Endothelial cell of umbilical vein (primary cell): Measurements from ENCODE around the gene TMCC3. TPM values are rescaled to one million over a fixed set of nuclear protein-coding genes. Genes with fewer than 3 reads are reported as not detected.

Experiments used
- BruUV-seq: library from RNA; stranded (reverse); fragments of 400-500 nt; replicated peaks from 2 replicates; lab custom pipeline; 2021; lab: Mats Ljungman, UMichigan
- CTCF ChIA-PET: fragments of 300-600, 350-600 bp; sonication (Branson Sonifier 250); formaldehyde crosslinking; loops from one replicate; lab custom pipeline; 2021; ENCODE audit warnings: antibody characterized with exemption, inconsistent platforms; lab: Charles Lee
- POLR2A ChIA-PET: fragments of 300-600, 350-600 bp; sonication (Branson Sonifier 250); formaldehyde crosslinking; loops from one replicate; lab custom pipeline; 2021; ENCODE audit warnings: antibody characterized with exemption, inconsistent platforms; lab: Charles Lee
- DNase-seq: peaks from one replicate; pipeline ENCODE4 v3.0.0-alpha.2; 2011; ENCODE audit warnings: low read depth, low spot score
- FAIRE-seq: peaks from 2 replicates; lab custom pipeline; 2011; peaks lifted over from hg19 to GRCh38; lab: Jason Lieb, UNC
- H2AFZ ChIP-seq: 2 replicates; pipeline ENCODE4 v1.6.0; 2012; ENCODE audit warnings: low read depth, low read length, control low read depth, inconsistent platforms
- H3K27ac ChIP-seq: 2 replicates; pipeline ENCODE4 v1.5.1; 2011; ENCODE audit warnings: low read depth, mild to moderate bottlenecking, control low read depth, low read length, moderate library complexity; ENCODE audit not compliant: insufficient read depth
- H3K27me3 ChIP-seq, 2 experiments: 2 replicates each; pipeline versions ENCODE4 v1.6.0 to v1.6.1; 2011; ENCODE audit warnings: low read length in 2 of 2, mixed read lengths in 1 of 2; ENCODE audit not compliant: control insufficient read depth in 2 of 2, insufficient read depth in 2 of 2
- H3K36me3 ChIP-seq, 2 experiments: 2 replicates in 1 of 2; 3 replicates in 1 of 2; pipeline ENCODE4 v1.5.1; 2011; ENCODE audit warnings: low read length in 2 of 2, mild to moderate bottlenecking in 1 of 2, moderate library complexity in 1 of 2; ENCODE audit not compliant: control insufficient read depth in 2 of 2, insufficient read depth in 2 of 2; ENCODE audit errors: extremely low read depth in 1 of 2
- H3K4me1 ChIP-seq: 3 replicates; pipeline ENCODE4 v1.5.1; 2011; ENCODE audit warnings: mild to moderate bottlenecking, low read length; ENCODE audit not compliant: control insufficient read depth, insufficient read depth; ENCODE audit errors: extremely low read depth
- H3K4me2 ChIP-seq: 2 replicates; pipeline ENCODE4 v1.6.1; 2011; ENCODE audit warnings: low read length, control low read depth, mixed read lengths; ENCODE audit not compliant: insufficient read depth
- H3K4me3 ChIP-seq, 3 experiments: fragments of 200-600 bp in 1 of 3; sonication (generic), shearing (Covaris generic) in 1 of 3; replicated peaks in 1 of 3; 2 replicates each; pipeline ENCODE4 v1.5.1; 2011 to 2016; ENCODE audit warnings: control low read depth in 3 of 3, low read length in 3 of 3, mild to moderate bottlenecking in 2 of 3, inconsistent platforms in 1 of 3, low read depth in 1 of 3, moderate library complexity in 1 of 3; ENCODE audit not compliant: insufficient read depth in 1 of 3
- H3K79me2 ChIP-seq: 2 replicates; pipeline ENCODE4 v1.6.0; 2012; ENCODE audit warnings: low read length, inconsistent platforms; ENCODE audit not compliant: control insufficient read depth, insufficient read depth
- H3K9ac ChIP-seq: replicated peaks from 2 replicates; pipeline ENCODE3; 2011; ENCODE audit warnings: low read length, control low read depth; ENCODE audit not compliant: insufficient read depth; ENCODE audit errors: extremely low read depth
- H3K9me1 ChIP-seq: replicated peaks from 3 replicates; pipeline ENCODE4 v1.6.0; 2011; ENCODE audit warnings: mild to moderate bottlenecking, low read length; ENCODE audit not compliant: control insufficient read depth, insufficient read depth; ENCODE audit errors: extremely low read depth
- H3K9me3 ChIP-seq: replicated peaks from 2 replicates; pipeline ENCODE4 v1.5.1; 2012; ENCODE audit warnings: low read length, inconsistent platforms; ENCODE audit not compliant: control insufficient read depth, insufficient read depth
- H4K20me1 ChIP-seq: replicated peaks from 2 replicates; pipeline ENCODE3; 2011; ENCODE audit warnings: mild to moderate bottlenecking, low read length; ENCODE audit not compliant: control insufficient read depth, insufficient read depth; ENCODE audit errors: extremely low read depth
- CTCF ChIP-seq, 2 donors: IDR thresholded peaks; 1 replicate in 1 of 2; 2 replicates in 1 of 2; pipeline ENCODE4 v1.5.1; 2011; ENCODE audit warnings: low read length in 2 of 2, mild to moderate bottlenecking in 2 of 2, moderate library complexity in 2 of 2, control low read depth in 1 of 2, inconsistent platforms in 1 of 2, low read depth in 1 of 2; ENCODE audit not compliant: insufficient read depth in 1 of 2; ENCODE audit errors: extremely low read depth in 1 of 2
- EZH2 ChIP-seq: IDR thresholded peaks from 2 replicates; pipeline ENCODE4 v1.6.1; 2012; ENCODE audit warnings: borderline replicate concordance, low read depth, mild to moderate bottlenecking, moderate library complexity, low read length, inconsistent platforms; ENCODE audit not compliant: severe bottlenecking
- FOS ChIP-seq: IDR thresholded peaks from 2 replicates; pipeline ENCODE4 v1.6.1; 2011; ENCODE audit warnings: mild to moderate bottlenecking, low read length, moderate library complexity, borderline replicate concordance; ENCODE audit not compliant: insufficient read depth
- GATA2 ChIP-seq: IDR thresholded peaks from 2 replicates; pipeline ENCODE4 v1.7.0; 2011; ENCODE audit warnings: low read depth, mild to moderate bottlenecking, moderate library complexity, mixed read lengths, low read length; ENCODE audit not compliant: insufficient read length, insufficient read depth
- JUN ChIP-seq: IDR thresholded peaks from 2 replicates; pipeline ENCODE4 v1.6.1; 2011; ENCODE audit warnings: borderline replicate concordance, low read depth; ENCODE audit not compliant: insufficient read length, insufficient read depth
- MYC ChIP-seq: IDR thresholded peaks from one replicate; pipeline ENCODE4 v1.6.1; 2011; ENCODE audit warnings: mild to moderate bottlenecking, low read depth, low read length
- POLR2A ChIP-seq: IDR thresholded peaks from 2 replicates; pipeline ENCODE4 v1.6.1; 2012; ENCODE audit warnings: low read depth, mild to moderate bottlenecking, control low read depth, low read length
- POLR2AphosphoS5 ChIP-seq: IDR thresholded peaks from 2 replicates; pipeline ENCODE4 v1.6.1; 2012; ENCODE audit warnings: low read depth, mild to moderate bottlenecking, control low read depth, low read length, moderate library complexity; ENCODE audit not compliant: insufficient read depth
- dilution Hi-C: fragments of 300-500 bp; cut with MboI; formaldehyde crosslinking; loops from one replicate; pipeline ENCODE4 v1.15.0; 2019; ENCODE audit warnings: low sequenced_read_pairs; ENCODE audit not compliant: extremely low pct_ligation_motif_present
- intact Hi-C: fragments of 100-400 bp; cut with micrococcal nuclease; formaldehyde crosslinking; loops from one replicate; pipeline ENCODE4 v1.10.0; 2022
- polyA plus RNA-seq, 4 experiments: library from polyadenylated mRNA; depleted of rRNA in 3 of 4; stranded (reverse) in 3 of 4; unstranded in 1 of 4; fragments of >200 nt; gene quantifications; 2 replicates each; pipeline versions ENCODE4 v1.2.1 to v1.2.3, GENCODE V29; 2011 to 2012; ENCODE audit warnings: missing spikeins in 1 of 4
- total RNA-seq: library from RNA; stranded (reverse); gene quantifications from 2 replicates; pipeline ENCODE4 v1.2.3, GENCODE V29; 2021
- TF ChIP-seq, protein P1 (sequence below): IDR thresholded peaks from 2 replicates; pipeline ENCODE4 v1.6.1; 2011; ENCODE audit not compliant: insufficient read depth, insufficient read length

The TMCC3 gene
- total and polyA plus RNA-seq, 2 donors (not counting 3 experiments of a cell fraction or from before 2014, with no cell fraction given) = 13.5 to 30.4 TPM

GRCh38 chr12:94628369-94628768 lies 22.0 kb downstream of the TMCC3 start:
- no peaks in the 10 kb centered on the region for H3K9me3 ChIP-seq
- ChIA-PET CTCF (interaction anchor here (1.5 kb wide), 1 partner anchor 9 kb away, joined by 7 read pairs; no protein-coding TSS in a partner anchor), POLR2A (no interaction called here)
- H3K27ac ChIP-seq = no peak overlapping the region
- H3K4me2 ChIP-seq = no peak overlapping the region
- no TSS peak for BruUV-seq
- dilution Hi-C loops = no loop called here
- no peak for FAIRE-seq
- intact Hi-C loops = no loop called here
- H3K9ac ChIP-seq = no peak overlapping the region
- peaks cover 0 to 4% of the 10 kb centered on the region in 2 experiments for H3K36me3 ChIP-seq
- H3K27me3 ChIP-seq = no peaks in the 10 kb centered on the region
- H4K20me1 ChIP-seq = no peaks in the 10 kb centered on the region
- TF ChIP-seq JUN (no peak), FOS (no peak), EZH2 (no peak), POLR2AphosphoS5 (no peak), MYC (no peak), CTCF (IDR thresholded peaks at IDR 0.05; ENCODE audit: extremely low read depth in 1 of 2, insufficient read depth in 1 of 2, low read depth in 1 of 2, low read length in 2 of 2) (no peak), GATA2 (no peak), POLR2A (no peak)
- TF ChIP-seq, protein P1, sequence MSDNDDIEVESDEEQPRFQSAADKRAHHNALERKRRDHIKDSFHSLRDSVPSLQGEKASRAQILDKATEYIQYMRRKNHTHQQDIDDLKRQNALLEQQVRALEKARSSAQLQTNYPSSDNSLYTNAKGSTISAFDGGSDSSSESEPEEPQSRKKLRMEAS = no peak
- no peaks in the 10 kb centered on the region for H3K9me1 ChIP-seq
- no peak for DNase-seq
- H3K4me1 ChIP-seq = peaks cover under 1% of the 10 kb centered on the region
- H3K79me2 ChIP-seq = peaks cover 77% of the 10 kb centered on the region
- no peak overlapping the region for H2AFZ ChIP-seq
- no peak overlapping the region for H3K4me3 ChIP-seq
